Right lobe of liver (tissue), 6 donors: ENCODE results near the gene CCR9. TPM values are rescaled to one million over a fixed set of nuclear protein-coding genes. Genes with fewer than 3 reads are reported as not detected.

ENCODE experiments used
- ATAC-seq, 4 donors: fragments of 200-7000 bp; cut with Tn5 transposase; one replicate each; pipeline ENCODE4 v1.9.1; 2020; ENCODE audit warnings: mild to moderate bottlenecking in 4 of 4, moderate library complexity in 4 of 4
- DNase-seq, 3 donors: peaks; one replicate each; pipeline ENCODE4 v3.0.0-alpha.2; 2020
- H3K27ac ChIP-seq, 3 donors: fragments of 200-600 bp; one replicate each; pipeline ENCODE4 v1.8.0; 2022
- H3K27me3 ChIP-seq, 2 donors: fragments of 200-600 bp; one replicate each; pipeline ENCODE4 v1.8.0; 2022
- H3K36me3 ChIP-seq, 4 donors: fragments of 200-600 bp; sonication (generic) in 1 of 4; one replicate each; pipeline versions ENCODE4 v1.5.1 to v1.8.0; 2017 to 2022; ENCODE audit warnings: control low read depth in 1 of 4
- H3K4me1 ChIP-seq, 4 donors: fragments of 200-600 bp; sonication (generic) in 1 of 4; one replicate each; pipeline versions ENCODE4 v1.5.1 to v1.8.0; 2017 to 2022; ENCODE audit warnings: control low read depth in 1 of 4
- H3K4me3 ChIP-seq, 3 donors: fragments of 200-600 bp; one replicate each; pipeline ENCODE4 v1.8.0; 2022
- H3K9me3 ChIP-seq, 4 donors: fragments of 200-600 bp; sonication (generic) in 1 of 4; one replicate each; pipeline versions ENCODE4 v1.5.1 to v1.8.0; 2017 to 2022; ENCODE audit warnings: control low read depth in 1 of 4
- POLR2A ChIP-seq: fragments of 450-650 bp; IDR thresholded peaks from one replicate; pipeline ENCODE4 v1.6.1; 2017; ENCODE audit warnings: antibody characterized with exemption, mild to moderate bottlenecking
- WGBS: methylation state at CpG from one replicate; pipeline ENCODE4 v1.1.6; 2018; ENCODE audit warnings: low coverage, low lambda C conversion rate; ENCODE audit not compliant: insufficient coverage; ENCODE audit errors: missing lambda C conversion rate; 5-methylcytosine and 5-hydroxymethylcytosine counted together
- intact Hi-C, 2 donors: fragments of 100-400 bp; cut with DNase I; formaldehyde crosslinking; loops; one replicate each; pipeline versions ENCODE4 v1.11.2 to v1.14.1; 2022
- total RNA-seq, 6 experiments: library from RNA; depleted of rRNA in 2 of 6; stranded (reverse); fragments of >200 nt in 2 of 6; fragmentation: NEBNext Ultra II Directional in 3 of 6; extraction: Animal tissue kit (Norgen Biotek cat#: 25700) in 3 of 6; gene quantifications; one replicate each; pipeline versions ENCODE4 v1.1.0 to v1.2.4, GENCODE V29; 2016 to 2023
- TF ChIP-seq, protein P1 (sequence below), 4 donors: fragments of 200-600 bp in 3 of 4; fragments of 450-650 bp in 1 of 4; IDR thresholded peaks; one replicate each; pipeline versions ENCODE4 v1.5.1 to v1.8.0; 2016 to 2022; ENCODE audit warnings: antibody characterized with exemption in 4 of 4, mild to moderate bottlenecking in 2 of 4
- donor health status: DM: no; HTN: yes; CAD: no.
- donor health status: DM: no; HTN: no; CAD: no.
- donor health status: DM: no; HTN: no; CAD: no.
- donor health status: DM: no; HTN: yes; CAD: no.
- donor health status: DM: no; HTN: yes; CAD: no.

CCR9 gene
- total RNA-seq, 6 experiments from 2014 or later, result 0.07 to 0.09 (median 0.07) TPM; not detected in 3

DNA sequence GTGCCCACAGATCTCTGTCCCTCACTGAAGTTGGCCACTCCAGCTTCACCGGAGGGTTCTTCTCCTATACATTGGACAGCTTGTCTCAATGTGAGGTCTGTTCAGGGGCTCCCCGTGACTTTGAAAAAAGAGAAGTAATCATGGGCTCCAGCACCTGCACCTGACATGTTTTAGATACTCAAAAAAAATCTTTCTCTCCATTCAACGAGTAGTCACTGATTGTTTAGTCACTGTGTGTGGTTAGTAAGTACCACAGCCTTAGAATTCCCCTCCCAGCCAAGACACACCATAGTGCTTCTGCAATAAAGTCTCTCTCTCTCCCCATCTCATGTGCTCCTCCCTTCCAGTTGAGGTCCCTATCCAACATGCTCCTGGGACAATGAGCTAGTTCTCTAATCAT lies 18.6 kb downstream of the CCR9 start:
- no peaks in the 10 kb centered on the region for H3K9me3 ChIP-seq
- no peak overlapping the region for H3K4me3 ChIP-seq
- intact Hi-C loops, result no loop called here
- no peak for DNase-seq
- H3K36me3 ChIP-seq, result no peaks in the 10 kb centered on the region
- H3K4me1 ChIP-seq, result no peaks in the 10 kb centered on the region
- TF ChIP-seq POLR2A, result no peak
- TF ChIP-seq, protein P1, sequence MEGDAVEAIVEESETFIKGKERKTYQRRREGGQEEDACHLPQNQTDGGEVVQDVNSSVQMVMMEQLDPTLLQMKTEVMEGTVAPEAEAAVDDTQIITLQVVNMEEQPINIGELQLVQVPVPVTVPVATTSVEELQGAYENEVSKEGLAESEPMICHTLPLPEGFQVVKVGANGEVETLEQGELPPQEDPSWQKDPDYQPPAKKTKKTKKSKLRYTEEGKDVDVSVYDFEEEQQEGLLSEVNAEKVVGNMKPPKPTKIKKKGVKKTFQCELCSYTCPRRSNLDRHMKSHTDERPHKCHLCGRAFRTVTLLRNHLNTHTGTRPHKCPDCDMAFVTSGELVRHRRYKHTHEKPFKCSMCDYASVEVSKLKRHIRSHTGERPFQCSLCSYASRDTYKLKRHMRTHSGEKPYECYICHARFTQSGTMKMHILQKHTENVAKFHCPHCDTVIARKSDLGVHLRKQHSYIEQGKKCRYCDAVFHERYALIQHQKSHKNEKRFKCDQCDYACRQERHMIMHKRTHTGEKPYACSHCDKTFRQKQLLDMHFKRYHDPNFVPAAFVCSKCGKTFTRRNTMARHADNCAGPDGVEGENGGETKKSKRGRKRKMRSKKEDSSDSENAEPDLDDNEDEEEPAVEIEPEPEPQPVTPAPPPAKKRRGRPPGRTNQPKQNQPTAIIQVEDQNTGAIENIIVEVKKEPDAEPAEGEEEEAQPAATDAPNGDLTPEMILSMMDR (IDR thresholded peaks at IDR 0.05), result no peak
- H3K27ac ChIP-seq, result no peak overlapping the region
- H3K27me3 ChIP-seq, result no peaks in the 10 kb centered on the region
- ATAC-seq, result no peak
- 76% methylated on average over 3 of the region's 3 CpGs for WGBS

DNA sequence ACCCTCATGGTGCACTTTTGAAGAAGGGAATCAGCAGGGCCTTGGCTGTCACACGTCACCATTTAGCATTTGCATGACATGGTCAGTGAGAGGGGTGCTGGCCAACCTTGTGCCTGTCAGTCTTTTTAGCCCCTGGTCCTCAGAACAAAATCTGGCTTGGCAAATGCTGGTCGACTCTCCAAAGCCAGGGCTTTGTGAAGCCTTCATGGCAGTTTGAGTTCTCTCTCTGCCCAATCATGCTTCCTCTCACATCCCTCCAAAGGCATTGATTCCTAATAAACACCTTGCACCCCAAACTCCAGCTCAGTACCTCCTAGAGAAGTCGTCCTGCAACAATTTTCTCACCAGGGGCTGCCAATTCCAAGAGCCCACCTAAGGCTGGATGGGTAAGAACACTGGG lies 19.4 kb downstream of the CCR9 start:
- Histone ChIP-seq H3K4me1 (no peaks in the 10 kb centered on the region), H3K36me3 (no peaks in the 10 kb centered on the region), H3K27ac (no peak overlapping the region), H3K9me3 (no peaks in the 10 kb centered on the region), H3K27me3 (no peaks in the 10 kb centered on the region), H3K4me3 (no peak overlapping the region)
- 100% methylated on average over 1 of the region's 3 CpGs for WGBS
- TF ChIP-seq POLR2A, result no peak
- TF ChIP-seq, protein P1 (IDR thresholded peaks at IDR 0.05), result no peak
- intact Hi-C loops, result no loop called here
- no peak for DNase-seq
- ATAC-seq, result no peak

DNA sequence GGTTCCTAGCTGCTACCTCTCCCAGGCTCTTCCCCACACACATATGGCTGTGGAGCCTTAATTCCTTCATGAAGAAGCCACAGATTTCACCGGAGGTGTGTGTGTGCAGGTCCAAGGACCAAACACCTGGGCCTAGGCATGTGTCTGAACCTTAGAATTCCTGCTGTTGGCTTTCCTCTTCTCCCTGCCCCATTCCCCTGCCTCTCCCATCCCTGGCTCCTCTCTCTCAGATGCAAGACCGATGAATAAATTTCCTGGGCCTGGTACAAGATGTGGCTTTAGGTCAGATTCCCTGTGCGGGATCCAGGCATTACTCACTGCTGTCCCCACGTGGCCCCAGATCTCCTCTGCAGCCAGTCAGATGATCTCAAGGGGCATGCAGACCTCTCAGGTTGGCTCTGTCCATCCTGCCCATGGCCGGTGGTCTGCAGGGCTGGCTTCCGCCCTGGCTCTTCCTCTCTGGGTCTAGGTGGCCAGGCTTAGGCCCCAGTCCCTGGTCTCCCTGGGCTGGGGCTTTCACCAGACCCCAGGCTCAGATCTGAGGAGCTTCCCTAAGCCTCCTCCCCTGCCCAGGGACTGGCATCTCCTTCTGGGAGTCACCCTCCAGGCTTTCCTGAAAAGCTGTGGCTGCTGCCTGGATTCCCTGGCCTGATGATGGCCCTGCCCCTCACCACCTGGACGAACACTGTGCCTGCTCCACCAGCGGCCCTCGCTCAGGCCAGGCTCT lies 20.5 kb downstream of the CCR9 start:
- intact Hi-C loops, result no loop called here
- Histone ChIP-seq H3K27me3 (no peaks in the 10 kb centered on the region), H3K4me3 (no peak overlapping the region), H3K27ac (no peak overlapping the region), H3K9me3 (no peaks in the 10 kb centered on the region), H3K4me1 (no peaks in the 10 kb centered on the region), H3K36me3 (no peaks in the 10 kb centered on the region)
- ATAC-seq, result no peak
- no peak for DNase-seq
- TF ChIP-seq POLR2A, result no peak
- TF ChIP-seq, protein P1 (IDR thresholded peaks at IDR 0.05), result peak in 1 of 4 donors; percentile 29
- WGBS, result 42% methylated on average over 3 of the region's 9 CpGs

DNA sequence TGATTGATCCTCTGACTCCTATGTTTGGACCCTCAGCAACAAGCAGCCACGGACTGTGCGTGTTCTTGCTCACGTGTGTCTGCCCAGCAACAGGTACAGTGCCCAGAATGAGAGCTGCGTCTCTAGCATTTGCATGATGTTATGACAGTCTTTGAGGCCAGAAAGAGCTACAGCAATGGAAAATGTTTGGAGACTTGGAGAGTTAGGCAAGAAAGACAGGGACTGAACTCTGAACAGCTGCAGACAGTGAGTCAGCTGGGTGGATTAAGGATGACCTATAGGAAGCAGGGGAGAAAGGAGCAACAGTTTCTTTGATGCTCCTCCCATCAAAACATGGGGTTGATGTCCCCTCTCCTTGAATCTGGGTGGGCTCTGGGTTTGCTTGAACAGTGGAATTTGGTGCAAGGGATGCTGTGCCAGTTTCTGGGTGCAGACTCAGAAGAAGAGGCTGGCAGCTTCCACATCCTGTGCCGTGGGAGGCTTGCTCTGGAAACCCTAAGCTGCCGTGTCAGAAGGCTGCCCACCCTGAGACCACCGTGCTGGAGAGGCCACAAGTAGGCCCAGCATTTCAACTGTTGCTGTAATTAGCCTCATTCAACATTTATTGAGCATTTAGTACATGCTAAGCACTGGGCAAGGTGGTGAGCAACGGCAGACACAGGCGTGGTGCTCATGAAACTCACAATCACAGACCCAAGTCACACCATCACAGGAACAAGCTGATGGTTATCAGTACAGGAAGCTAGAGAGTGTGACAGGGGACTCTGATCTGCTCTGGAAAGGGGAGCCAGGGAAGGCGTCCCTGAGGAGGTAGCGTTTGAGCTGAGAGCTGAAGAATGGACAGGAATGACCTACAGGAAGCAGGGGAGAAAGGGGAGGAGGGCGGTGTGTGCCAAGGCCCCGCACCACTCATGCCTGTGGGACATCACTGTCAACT lies 21.7 kb downstream of the CCR9 start:
- peak in 1 of 4 donors; percentile 13 for ATAC-seq
- Histone ChIP-seq H3K9me3 (no peaks in the 10 kb centered on the region), H3K27ac (no peak overlapping the region), H3K27me3 (no peaks in the 10 kb centered on the region), H3K4me1 (no peaks in the 10 kb centered on the region), H3K4me3 (no peak overlapping the region), H3K36me3 (no peaks in the 10 kb centered on the region)
- WGBS, result 72% methylated on average over 7 of the region's 13 CpGs
- no peak for DNase-seq
- intact Hi-C loops, result no loop called here
- TF ChIP-seq POLR2A, result no peak

DNA sequence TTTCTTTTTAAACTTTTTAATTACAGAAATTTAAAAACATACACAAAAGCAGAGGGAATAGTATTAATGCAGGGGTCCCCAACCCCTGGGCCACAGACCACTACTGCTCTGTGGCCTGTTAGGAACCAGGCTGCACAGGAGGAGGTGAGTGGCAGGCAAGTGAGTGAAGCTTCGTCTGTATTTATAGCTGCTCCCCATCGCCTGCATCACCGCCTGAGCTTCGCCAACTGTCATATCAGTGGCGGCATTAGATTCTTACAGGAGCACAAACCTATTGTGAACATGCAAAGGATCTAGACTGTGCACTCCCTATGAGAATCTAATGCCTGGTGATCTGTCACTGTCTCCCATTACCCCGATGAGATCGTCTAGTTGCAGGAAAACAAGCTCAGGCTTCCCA lies 22.4 kb downstream of the CCR9 start:
- Histone ChIP-seq H3K9me3 (no peaks in the 10 kb centered on the region), H3K27me3 (no peaks in the 10 kb centered on the region), H3K4me3 (no peak overlapping the region), H3K36me3 (no peaks in the 10 kb centered on the region), H3K4me1 (no peaks in the 10 kb centered on the region), H3K27ac (no peak overlapping the region)
- ATAC-seq (no peak), DNase-seq (no peak)
- TF ChIP-seq POLR2A, result no peak
- TF ChIP-seq, protein P1 (IDR thresholded peaks at IDR 0.05), result no peak
- intact Hi-C loops, result no loop called here
- 91% methylated on average over 7 of the region's 7 CpGs for WGBS
